Upper lobe of left lung (tissue), 6 donors: ENCODE data around the gene GAK. TPM values are rescaled to one million over a fixed set of nuclear protein-coding genes. Genes with fewer than 3 reads are reported as not detected.

Experiments
- ATAC-seq, 2 donors: fragments of 200-7000 bp; cut with Tn5 transposase; one replicate each; pipeline ENCODE4 v1.9.1; 2022; ENCODE audit warnings: mild to moderate bottlenecking in 2 of 2, moderate library complexity in 2 of 2; ENCODE audit not compliant: low FRiP score in 2 of 2
- DNase-seq, 2 donors: peaks; one replicate each; pipeline ENCODE4 v3.0.0-alpha.2; 2019 to 2020
- H3K27ac ChIP-seq, 4 donors: fragments of 200-600 bp; sonication (generic); one replicate each; pipeline ENCODE4 v1.5.1; 2016 to 2019
- H3K27me3 ChIP-seq, 4 donors: fragments of 200-600 bp; sonication (generic); one replicate each; pipeline ENCODE4 v1.5.1; 2017 to 2019
- H3K36me3 ChIP-seq, 4 donors: fragments of 200-600 bp; sonication (generic); one replicate each; pipeline ENCODE4 v1.5.1; 2016 to 2019
- H3K4me1 ChIP-seq, 4 donors: fragments of 200-600 bp; sonication (generic); one replicate each; pipeline ENCODE4 v1.5.1; 2018 to 2019
- H3K4me3 ChIP-seq, 4 donors: fragments of 200-600 bp; sonication (generic); one replicate each; pipeline ENCODE4 v1.5.1; 2017 to 2019; ENCODE audit warnings: mild to moderate bottlenecking in 2 of 4, moderate library complexity in 1 of 4
- H3K9me3 ChIP-seq, 4 donors: fragments of 200-600 bp; sonication (generic); one replicate each; pipeline ENCODE4 v1.5.1; 2018 to 2019
- CTCF ChIP-seq, 6 experiments: fragments of 450-650 bp in 4 of 6; fragments of 200-600 bp in 2 of 6; sonication (generic) in 2 of 6; IDR thresholded peaks; one replicate each; pipeline ENCODE4 v1.5.1; 2016 to 2019; ENCODE audit warnings: antibody characterized with exemption in 6 of 6
- EP300 ChIP-seq, 4 donors: sonication (generic); formaldehyde crosslinking; IDR thresholded peaks; one replicate each; pipeline ENCODE4 v1.5.1; 2017; ENCODE audit warnings: antibody characterized with exemption in 4 of 4, control low read depth in 2 of 4
- POLR2A ChIP-seq, 4 donors: fragments of 450-650 bp; IDR thresholded peaks; one replicate each; pipeline ENCODE4 v1.5.1; 2016 to 2017; ENCODE audit warnings: antibody characterized with exemption in 4 of 4, mild to moderate bottlenecking in 2 of 4
- POLR2AphosphoS5 ChIP-seq, 2 donors: sonication (generic); formaldehyde crosslinking; IDR thresholded peaks; one replicate each; pipeline ENCODE4 v1.5.1; 2017; ENCODE audit warnings: antibody characterized with exemption in 2 of 2
- WGBS, 2 donors: methylation state at CpG; one replicate each; pipeline ENCODE4 v1.1.5; 2017 to 2018; 5-methylcytosine and 5-hydroxymethylcytosine counted together
- total RNA-seq, 6 donors: library from RNA; depleted of rRNA in 4 of 6; stranded (reverse); fragments of >200 nt in 4 of 6; gene quantifications; one replicate each; pipeline versions ENCODE4 v1.1.0 to v1.2.1, GENCODE V29; 2016 to 2021
- donor health status: DM: no; HTN: no; CAD: no; lungs with moderate emphysema.
- donor health status: DM: no; HTN: yes; CAD: no; lungs with severe emphysema.

Gene GAK
- total RNA-seq, 6 donors from 2014 or later = 116 to 380 (median 154) TPM

- Histone ChIP-seq H3K9me3 (no peaks in the 10 kb centered on the region), H3K36me3 (peaks cover 14 to 100% (median 87%) of the 10 kb centered on the region in 4 donors)
- ATAC-seq = no peak
Observed at GRCh38 chr4:879729-880077, 52.4 kb downstream of the GAK start.

GRCh38 chr4:878796-879728 lies 53.1 kb downstream of the GAK start:
- Histone ChIP-seq H3K27ac (peak overlapping the region in 2 of 4 donors; percentile 25 to 27), H3K4me1 (no peaks in the 10 kb centered on the region), H3K27me3 (no peaks in the 10 kb centered on the region), H3K36me3 (peaks cover 17 to 100% (median 85%) of the 10 kb centered on the region in 4 donors), H3K4me3 (no peak overlapping the region), H3K9me3 (no peaks in the 10 kb centered on the region)
- ATAC-seq = no peak
- 91 to 92% methylated on average over 19 to 23 of the region's 23 CpGs for WGBS, 2 donors
- no peak for DNase-seq
- TF ChIP-seq CTCF (IDR thresholded peaks at IDR 0.05) (no peak), EP300 (IDR thresholded peaks at IDR 0.05) (no peak), POLR2A (IDR thresholded peaks at IDR 0.05) (no peak), POLR2AphosphoS5 (IDR thresholded peaks at IDR 0.05) (no peak)

More at GRCh38 chr4:879729-880077, 52.4 kb downstream of the GAK start:
- TF ChIP-seq CTCF (IDR thresholded peaks at IDR 0.05) (no peak), EP300 (IDR thresholded peaks at IDR 0.05) (no peak), POLR2AphosphoS5 (IDR thresholded peaks at IDR 0.05) (no peak), POLR2A (IDR thresholded peaks at IDR 0.05) (no peak)
- 82 to 93% methylated on average over 12 of the region's 12 CpGs for WGBS, 2 donors
- H3K27me3 ChIP-seq = no peaks in the 10 kb centered on the region
- no peak overlapping the region for H3K4me3 ChIP-seq
- no peak for DNase-seq
- no peaks in the 10 kb centered on the region for H3K4me1 ChIP-seq
- H3K27ac ChIP-seq = peak overlapping the region in 1 of 4 donors; percentile 25

- Histone ChIP-seq H3K27ac (no peak overlapping the region), H3K27me3 (no peaks in the 10 kb centered on the region), H3K4me3 (no peak overlapping the region), H3K4me1 (no peaks in the 10 kb centered on the region), H3K9me3 (no peaks in the 10 kb centered on the region), H3K36me3 (peaks cover 17 to 100% (median 80%) of the 10 kb centered on the region in 4 donors)
- WGBS, 2 donors = 91 to 94% methylated on average over 15 to 25 of the region's 25 CpGs
- no peak for TF ChIP-seq POLR2A (IDR thresholded peaks at IDR 0.05)
- TF ChIP-seq EP300 (IDR thresholded peaks at IDR 0.05) = no peak
- TF ChIP-seq CTCF (IDR thresholded peaks at IDR 0.05) = no peak
- TF ChIP-seq POLR2AphosphoS5 (IDR thresholded peaks at IDR 0.05) = no peak
- ATAC-seq (no peak), DNase-seq (peak in 1 of 2 donors; percentile 69)
Observed at GRCh38 chr4:877502-877901, 54.6 kb downstream of the GAK start.

- Histone ChIP-seq H3K27ac (no peak overlapping the region), H3K27me3 (no peaks in the 10 kb centered on the region), H3K9me3 (no peaks in the 10 kb centered on the region), H3K36me3 (peaks cover 17 to 100% (median 79%) of the 10 kb centered on the region in 4 donors), H3K4me3 (no peak overlapping the region), H3K4me1 (no peaks in the 10 kb centered on the region)
- 92 to 95% methylated on average over 10 to 24 of the region's 24 CpGs for WGBS, 2 donors
- TF ChIP-seq CTCF (IDR thresholded peaks at IDR 0.05) (no peak), POLR2AphosphoS5 (IDR thresholded peaks at IDR 0.05) (no peak), EP300 (IDR thresholded peaks at IDR 0.05) (no peak), POLR2A (IDR thresholded peaks at IDR 0.05) (no peak)
- DNase-seq (peak in 1 of 2 donors; percentile 74), ATAC-seq (no peak)
Observed at GRCh38 chr4:876780-877179, 55.3 kb downstream of the GAK start.
